ENCODE measurements around the gene L3MBTL4.

GRCh38 chr18:6363216-6363615 lies 51.5 kb downstream of the L3MBTL4 start:
- TF ChIP-seq, protein P1, sequence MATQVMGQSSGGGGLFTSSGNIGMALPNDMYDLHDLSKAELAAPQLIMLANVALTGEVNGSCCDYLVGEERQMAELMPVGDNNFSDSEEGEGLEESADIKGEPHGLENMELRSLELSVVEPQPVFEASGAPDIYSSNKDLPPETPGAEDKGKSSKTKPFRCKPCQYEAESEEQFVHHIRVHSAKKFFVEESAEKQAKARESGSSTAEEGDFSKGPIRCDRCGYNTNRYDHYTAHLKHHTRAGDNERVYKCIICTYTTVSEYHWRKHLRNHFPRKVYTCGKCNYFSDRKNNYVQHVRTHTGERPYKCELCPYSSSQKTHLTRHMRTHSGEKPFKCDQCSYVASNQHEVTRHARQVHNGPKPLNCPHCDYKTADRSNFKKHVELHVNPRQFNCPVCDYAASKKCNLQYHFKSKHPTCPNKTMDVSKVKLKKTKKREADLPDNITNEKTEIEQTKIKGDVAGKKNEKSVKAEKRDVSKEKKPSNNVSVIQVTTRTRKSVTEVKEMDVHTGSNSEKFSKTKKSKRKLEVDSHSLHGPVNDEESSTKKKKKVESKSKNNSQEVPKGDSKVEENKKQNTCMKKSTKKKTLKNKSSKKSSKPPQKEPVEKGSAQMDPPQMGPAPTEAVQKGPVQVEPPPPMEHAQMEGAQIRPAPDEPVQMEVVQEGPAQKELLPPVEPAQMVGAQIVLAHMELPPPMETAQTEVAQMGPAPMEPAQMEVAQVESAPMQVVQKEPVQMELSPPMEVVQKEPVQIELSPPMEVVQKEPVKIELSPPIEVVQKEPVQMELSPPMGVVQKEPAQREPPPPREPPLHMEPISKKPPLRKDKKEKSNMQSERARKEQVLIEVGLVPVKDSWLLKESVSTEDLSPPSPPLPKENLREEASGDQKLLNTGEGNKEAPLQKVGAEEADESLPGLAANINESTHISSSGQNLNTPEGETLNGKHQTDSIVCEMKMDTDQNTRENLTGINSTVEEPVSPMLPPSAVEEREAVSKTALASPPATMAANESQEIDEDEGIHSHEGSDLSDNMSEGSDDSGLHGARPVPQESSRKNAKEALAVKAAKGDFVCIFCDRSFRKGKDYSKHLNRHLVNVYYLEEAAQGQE (IDR thresholded peaks at IDR 0.05; ENCODE audit: low read depth): no peak
- TF ChIP-seq CEBPB (IDR thresholded peaks at IDR 0.05): no peak
- no peak for TF ChIP-seq EP300 (IDR thresholded peaks at IDR 0.05; ENCODE audit: borderline replicate concordance)
- TF ChIP-seq TCF12 (IDR thresholded peaks at IDR 0.05; ENCODE audit: low read depth): no peak
- TF ChIP-seq RAD21 (IDR thresholded peaks at IDR 0.05; ENCODE audit: low read depth): no peak
- TF ChIP-seq YY1 (IDR thresholded peaks at IDR 0.05; ENCODE audit: low read depth): no peak
- no peak for TF ChIP-seq ZBTB7A (IDR thresholded peaks at IDR 0.05; ENCODE audit: low read depth)
- TF ChIP-seq EGR1 (IDR thresholded peaks at IDR 0.05): no peak
- TF ChIP-seq NFIC (IDR thresholded peaks at IDR 0.05): no peak
- no peak for TF ChIP-seq MAX (IDR thresholded peaks at IDR 0.05)
- TF ChIP-seq USF1 (IDR thresholded peaks at IDR 0.05): no peak
- no peak for TF ChIP-seq TAF1 (IDR thresholded peaks at IDR 0.05; ENCODE audit: low read depth)
- TF ChIP-seq CREB1 (IDR thresholded peaks at IDR 0.05; ENCODE audit: low read depth): no peak
